Right ventricle myocardium inferior (tissue), 1 donor: ENCODE results near the gene TCF4. TPM values are rescaled to one million over a fixed set of nuclear protein-coding genes. Genes with fewer than 3 reads are reported as not detected.

ENCODE experiments used
- ATAC-seq: fragments of 200-7000 bp; cut with Tn5 transposase; one replicate; pipeline ENCODE4 v1.9.1; 2020; ENCODE audit warnings: mild to moderate bottlenecking, moderate library complexity
- DNase-seq: peaks from one replicate; pipeline ENCODE4 v3.0.0; 2021; ENCODE audit errors: missing footprints
- intact Hi-C: fragments of 100-400 bp; cut with DNase I; formaldehyde crosslinking; loops from one replicate; pipeline ENCODE4 v1.11.0; 2022
- total RNA-seq: library from RNA; stranded (reverse); fragmentation: NEBNext Ultra II Directional; extraction: Animal tissue kit (Norgen Biotek cat#: 25700); gene quantifications from one replicate; pipeline ENCODE4 v1.2.1, GENCODE V29; 2021
- donor health status: DM: no; HTN: yes; CAD: no; lungs with severe emphysema.

Gene TCF4
- total RNA-seq, 1 donor from 2014 or later, result 57.8 TPM

DNA sequence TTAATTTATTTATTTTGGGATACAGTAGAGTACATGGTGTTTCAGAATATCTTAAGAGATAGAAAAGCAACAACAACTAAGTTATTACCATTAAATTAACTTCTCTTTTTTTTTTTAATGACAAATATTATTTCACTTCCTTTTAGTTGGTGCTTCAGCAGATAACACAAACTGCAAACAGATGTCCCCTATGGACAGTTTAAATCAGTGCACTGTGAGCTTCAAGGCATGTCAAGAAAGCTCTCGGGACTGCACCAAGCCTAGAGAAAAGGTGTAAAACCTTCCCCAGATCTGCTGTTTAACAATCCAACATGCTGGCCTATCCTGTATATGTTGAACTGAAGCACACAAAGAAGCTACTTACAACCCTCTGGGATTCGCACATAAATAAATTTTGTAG lies 122.7 kb downstream of the TCF4 start:
- ATAC-seq (peak; percentile 26), DNase-seq (no peak)
- intact Hi-C loops, result no loop called here

DNA sequence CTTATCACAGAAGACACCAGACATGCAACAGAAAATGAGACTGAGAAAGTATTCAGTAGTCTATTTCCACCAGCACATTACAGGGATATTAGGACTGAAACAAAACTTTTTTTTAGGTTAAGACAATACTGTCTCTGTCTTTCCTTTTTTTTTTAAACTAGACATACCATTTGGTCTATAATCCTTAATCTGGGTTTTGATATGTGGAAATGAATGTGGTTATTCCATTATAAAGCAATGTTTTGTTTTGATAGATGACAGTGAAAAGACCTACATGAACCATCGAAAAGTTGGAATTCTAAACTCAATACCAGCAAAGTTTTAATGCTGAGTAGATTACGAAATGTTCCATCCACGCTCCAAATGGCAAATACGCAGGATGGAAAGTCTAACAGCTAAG lies 123.4 kb downstream of the TCF4 start:
- no peak for DNase-seq
- intact Hi-C loops, result no loop called here
- peak; percentile 16 for ATAC-seq

DNA sequence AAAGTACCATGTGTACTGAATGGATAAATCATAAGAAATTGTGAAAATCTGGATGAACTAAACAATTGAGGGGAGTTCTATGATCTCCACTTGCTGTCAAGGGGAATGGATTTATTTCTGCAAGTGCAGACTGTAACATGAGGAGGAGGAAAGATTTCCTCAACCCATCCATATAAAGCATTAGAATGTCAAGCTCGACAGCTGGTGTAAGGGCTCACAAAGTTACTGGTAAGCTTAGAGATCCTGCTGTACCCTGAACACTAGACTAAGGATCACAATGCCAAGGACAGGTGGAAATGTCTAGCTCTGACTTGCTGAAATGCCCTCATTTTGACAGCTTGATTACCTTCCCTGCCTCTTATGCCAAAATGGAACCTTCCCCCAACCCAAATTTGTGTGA lies 125.3 kb downstream of the TCF4 start:
- intact Hi-C loops, result no loop called here
- no peak for ATAC-seq
- DNase-seq, result no peak

DNA sequence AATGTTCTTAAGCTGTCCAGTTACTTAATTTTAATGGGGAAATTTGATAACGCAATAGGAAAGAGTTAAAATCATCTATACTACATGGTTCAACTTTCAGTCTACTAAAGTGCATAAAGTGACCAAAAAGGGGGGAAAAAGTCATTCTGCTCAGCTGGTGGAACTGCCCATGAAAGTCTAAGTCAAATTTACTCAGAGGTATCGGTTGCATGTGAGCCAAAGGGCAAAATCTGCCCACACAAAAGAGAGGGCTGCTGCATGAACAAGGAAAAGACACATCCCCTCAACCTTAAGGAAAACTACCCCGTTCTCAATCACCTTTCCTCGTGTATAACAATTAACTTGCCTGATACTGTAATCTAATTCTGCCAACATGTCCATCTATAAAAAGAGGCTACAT lies 126.1 kb downstream of the TCF4 start:
- no peak for DNase-seq
- intact Hi-C loops, result no loop called here
- no peak for ATAC-seq

DNA sequence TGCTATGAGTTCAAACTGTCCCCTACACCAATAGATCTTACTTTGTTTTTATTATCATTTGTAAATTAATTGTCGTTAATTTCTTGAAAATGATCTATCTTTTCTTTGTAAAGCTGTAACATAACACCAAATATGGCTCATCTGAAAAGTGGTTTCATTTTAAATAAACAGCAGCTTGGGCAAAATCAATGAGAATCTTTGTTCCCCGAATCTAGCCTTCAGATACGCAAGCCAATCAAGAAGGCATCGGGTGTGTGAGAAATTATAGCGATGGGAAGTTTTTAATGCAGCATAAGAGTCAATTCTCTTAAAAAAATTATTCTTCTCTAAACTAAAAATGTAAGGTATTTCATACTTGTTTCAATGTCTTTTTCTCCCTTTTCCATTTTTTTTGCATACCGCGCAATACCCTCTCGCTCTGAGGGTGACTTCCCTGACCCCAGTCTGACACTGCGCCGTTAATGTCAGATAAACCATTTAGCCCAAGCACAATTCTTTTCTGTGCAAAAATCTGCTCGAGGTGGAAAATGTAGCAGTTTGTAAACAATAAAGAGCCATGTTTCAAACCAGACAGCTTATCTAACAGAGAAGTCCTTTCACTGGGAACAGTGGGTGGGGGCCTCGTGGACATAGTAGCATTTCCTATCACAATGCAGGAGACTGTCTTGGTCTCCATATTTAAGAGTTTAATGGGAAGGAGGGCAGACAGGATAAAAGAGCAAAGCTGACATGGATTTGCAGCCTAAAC lies 129.4 kb downstream of the TCF4 start:
- DNase-seq (no peak), ATAC-seq (no peak)
- intact Hi-C loops, result no loop called here

DNA sequence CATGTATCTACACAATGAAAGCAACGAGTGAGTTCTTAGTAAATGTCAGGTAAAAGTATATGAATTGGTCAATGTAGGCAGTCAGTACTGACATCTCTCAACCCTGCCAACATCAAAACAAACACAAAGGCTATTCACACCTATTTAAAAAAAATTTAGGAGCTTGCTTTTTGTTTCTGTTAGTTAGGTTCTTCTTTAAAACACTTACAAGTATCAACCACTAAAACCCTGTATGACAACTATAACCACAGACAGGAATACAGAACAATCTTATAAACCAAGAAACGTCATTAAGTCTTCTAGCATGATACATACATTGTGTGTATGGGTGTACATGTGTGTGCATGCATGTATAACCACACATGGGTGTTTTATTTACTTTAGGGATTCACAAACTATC lies 131.0 kb downstream of the TCF4 start:
- ATAC-seq (no peak), DNase-seq (no peak)

DNA sequence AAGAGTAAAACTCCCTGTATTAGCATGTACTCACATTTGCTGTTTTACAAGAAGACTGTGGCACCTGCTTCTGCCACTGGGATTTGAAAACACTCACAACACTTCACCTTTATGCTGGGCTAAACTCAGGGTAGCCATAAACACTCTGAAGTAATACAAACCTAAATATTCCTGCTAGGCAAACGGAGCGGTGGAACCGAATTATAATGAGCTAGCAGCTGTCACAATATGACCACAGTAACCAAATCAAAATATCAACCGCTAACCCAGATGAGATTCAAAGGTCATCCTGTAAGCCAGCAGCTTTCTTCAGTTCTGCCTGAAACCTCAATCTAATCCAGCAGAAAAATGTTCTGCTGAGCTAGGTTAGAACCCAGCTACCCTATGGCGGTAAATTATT lies 132.1 kb downstream of the TCF4 start:
- DNase-seq (no peak), ATAC-seq (no peak)
- intact Hi-C loops, result no loop called here

More for the DNA sequence above, 131.0 kb downstream of the TCF4 start:
- intact Hi-C loops, result no loop called here

DNA sequence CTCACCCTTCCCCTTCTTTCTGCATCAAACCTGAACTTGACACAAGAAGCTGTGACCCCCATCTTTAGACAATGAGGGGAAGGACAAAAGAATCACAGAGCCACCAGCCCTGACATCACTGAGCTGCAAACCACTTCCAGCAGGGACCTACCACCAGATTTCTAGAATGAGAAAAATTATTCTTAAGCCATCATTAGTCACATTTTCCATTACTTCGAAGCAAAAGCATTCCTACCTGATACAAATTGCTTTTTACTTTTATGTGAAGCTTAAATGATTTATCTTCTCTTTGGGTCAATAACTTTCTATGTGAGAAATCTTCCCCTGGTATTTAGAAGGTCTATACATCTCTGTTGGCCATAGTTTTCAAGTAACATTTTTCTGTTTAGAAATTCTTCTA lies 134.8 kb downstream of the TCF4 start:
- ATAC-seq (no peak), DNase-seq (no peak)
- intact Hi-C loops, result no loop called here

DNA sequence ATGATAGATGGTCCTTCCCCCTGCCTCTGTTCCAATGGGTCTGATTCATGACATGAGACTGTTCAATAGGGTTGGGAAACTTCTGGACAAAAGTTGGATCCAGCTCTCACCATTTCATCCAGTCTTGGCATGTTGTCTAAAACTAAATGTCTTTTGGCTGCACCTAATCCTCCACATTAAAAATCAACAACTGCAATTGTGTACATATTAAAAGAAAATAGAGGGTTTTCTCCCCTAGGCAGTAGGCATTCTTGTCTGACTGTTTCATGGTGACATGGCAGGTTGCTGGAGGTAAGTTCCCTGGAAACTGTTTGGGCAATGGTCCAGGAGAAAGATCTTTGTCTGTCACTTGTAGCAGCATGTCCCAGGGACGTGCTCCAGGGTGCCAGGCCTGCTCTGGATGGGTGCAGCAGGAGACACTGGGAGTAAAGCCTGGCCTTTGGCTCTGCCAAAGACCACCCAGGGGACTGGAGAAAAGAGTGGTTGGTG lies 135.8 kb downstream of the TCF4 start:
- ATAC-seq, result peak; percentile 68
- no peak for DNase-seq
- intact Hi-C loops, result no loop called here

DNA sequence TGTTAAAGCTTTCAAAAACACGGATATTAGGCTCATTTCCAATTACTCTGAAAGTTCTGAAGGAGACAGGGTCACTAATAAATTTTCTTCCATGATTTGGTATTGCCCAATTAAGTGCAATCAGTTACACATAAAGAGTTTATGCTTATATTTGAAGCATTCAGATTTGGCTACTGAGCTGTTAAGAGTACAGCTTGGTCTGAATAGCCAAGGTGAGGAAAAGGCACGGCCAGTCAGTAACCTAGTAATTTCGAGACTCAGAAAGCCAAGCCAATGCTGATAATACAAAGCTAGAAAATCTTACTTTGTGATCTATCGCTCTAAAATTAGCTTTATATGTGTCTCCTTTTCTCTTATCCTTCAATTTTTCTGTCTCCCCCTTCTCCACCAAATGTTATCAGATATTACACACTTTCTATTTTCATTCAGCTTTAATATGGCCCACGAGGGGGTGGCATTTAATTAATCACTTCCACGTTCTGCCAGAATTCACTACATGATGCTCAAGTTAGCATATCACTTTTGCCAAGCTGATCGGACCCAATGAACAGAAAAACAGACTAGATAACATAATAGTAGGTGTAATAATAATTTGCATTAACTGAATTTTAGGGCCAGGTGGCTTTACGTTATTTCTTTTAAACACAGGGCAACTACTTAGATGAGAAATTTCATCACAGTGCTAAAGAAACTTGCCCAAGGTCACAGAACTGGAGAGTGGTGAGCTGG lies 138.4 kb downstream of the TCF4 start:
- DNase-seq (no peak), ATAC-seq (no peak)
- intact Hi-C loops, result no loop called here

DNA sequence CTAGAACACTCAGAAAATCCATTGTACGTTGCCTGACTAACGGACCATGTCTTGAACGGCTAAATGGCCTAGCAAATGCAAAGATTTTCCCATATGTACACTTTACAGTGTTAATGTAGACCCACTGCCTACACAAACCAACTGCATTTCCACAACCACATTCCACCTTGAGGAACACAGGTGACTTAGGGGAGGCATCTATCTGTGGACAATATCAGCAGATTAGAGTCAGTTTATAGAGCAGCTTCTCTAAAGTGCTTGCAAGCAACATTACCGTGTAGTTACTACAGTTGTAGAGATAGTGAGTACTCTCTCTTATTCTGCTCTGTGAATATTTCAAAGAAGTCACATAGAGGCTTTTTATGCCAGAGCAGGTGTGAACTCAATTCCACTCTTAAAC lies 139.6 kb downstream of the TCF4 start:
- no peak for DNase-seq
- intact Hi-C loops, result no loop called here
- ATAC-seq, result no peak

DNA sequence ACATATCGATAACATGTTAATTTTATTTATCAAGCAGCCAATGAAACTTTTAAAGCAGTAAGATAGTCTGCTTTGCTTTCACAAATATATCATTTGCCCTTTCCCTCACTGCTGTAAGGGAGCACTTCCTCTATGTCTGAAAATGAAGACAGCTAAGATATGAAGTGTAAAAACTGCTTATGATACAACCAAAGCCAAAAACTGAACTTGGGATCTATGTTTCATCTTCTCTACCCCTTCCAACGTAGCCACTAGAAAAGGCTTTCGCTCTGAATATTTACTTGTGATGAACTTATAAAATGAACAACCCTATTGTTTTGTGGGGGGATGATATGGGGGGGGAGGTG lies 140.3 kb downstream of the TCF4 start:
- DNase-seq, result no peak
- intact Hi-C loops, result no loop called here
- no peak for ATAC-seq

DNA sequence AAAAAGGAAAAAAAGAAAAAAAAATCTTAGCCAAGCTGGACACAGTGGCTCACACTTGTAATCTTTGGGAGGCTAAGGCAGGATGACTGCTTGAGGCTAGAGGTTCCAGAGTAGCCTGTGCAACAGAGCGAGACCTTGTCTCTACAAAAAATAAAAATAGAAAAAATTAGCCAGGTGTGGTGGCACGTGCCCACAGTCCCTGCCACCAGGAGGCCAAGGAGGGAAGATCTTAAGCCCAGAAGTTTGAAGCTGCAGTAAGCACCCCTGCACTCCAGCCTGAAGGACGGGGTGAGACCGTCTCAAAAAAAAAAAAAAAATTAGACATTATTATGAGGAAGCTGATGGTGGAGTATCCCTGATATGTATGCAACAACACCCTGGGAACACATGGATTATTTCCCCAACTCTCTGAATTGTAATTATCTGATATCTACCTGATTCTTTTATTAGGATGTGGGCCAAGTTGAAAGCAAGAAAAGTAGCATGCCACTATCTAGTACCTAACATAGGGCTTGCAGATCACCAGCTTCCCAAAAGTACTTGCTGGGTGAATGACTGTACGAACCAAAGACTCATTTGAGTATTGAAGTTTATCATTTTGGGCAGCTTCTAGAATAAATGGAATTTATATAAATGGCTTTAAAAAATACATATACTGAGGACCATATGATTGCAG lies 140.9 kb downstream of the TCF4 start:
- ATAC-seq (no peak), DNase-seq (no peak)
- intact Hi-C loops, result no loop called here

DNA sequence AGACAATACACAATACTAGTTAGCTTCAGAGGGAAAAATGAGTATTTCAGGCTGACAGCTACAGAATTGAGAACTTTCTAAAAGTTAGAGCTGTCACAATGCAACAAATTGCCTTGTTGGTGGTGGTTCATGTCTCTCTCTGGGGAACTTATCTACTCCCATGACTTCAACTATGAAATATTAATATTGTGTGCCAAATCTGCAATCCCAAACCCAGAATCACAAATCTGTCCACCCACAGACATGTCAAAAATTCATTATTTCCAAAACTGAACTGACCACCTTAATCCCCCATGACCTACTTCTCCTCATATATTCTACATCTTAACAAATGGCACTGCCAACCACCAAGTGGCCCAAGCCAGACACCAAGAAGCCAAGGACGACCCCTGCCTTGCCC lies 143.5 kb downstream of the TCF4 start:
- ATAC-seq (no peak), DNase-seq (no peak)
- intact Hi-C loops, result no loop called here

DNA sequence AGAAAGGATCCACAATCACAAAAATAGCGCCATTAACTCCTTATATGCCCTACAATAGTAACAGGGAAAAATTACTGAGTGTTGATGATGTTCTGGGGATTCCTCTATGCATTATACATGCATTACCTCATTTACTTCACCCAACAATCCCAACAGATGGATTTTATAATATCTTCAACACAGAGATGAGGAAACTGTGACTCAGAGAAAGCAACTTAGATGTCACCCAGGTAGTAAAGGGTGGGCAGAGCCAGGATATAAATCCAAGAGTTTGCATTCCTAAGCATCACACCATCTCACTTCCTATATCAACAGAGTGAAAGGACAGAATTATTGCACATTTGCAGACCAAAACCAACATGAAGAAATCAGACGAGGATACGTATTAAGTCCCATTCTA lies 144.2 kb downstream of the TCF4 start:
- intact Hi-C loops, result no loop called here
- ATAC-seq (no peak), DNase-seq (no peak)

DNA sequence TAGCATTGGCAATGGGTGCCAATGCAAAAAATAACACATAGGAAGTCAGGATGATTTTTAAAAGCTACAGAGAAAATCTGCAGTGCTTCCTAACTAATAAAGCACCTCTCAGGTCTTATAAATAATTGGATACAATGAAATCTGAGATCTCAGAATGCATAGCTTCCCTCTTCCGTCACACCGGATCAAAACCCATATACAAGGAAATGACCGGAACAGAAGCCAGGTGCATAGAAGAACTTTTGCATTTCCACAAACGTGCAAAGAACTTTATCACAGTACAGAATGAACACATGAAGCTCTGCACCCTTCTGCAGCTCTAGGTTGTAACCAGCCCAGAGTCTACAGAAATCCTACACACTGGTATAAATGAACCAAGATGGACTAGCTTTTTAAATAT lies 145.4 kb downstream of the TCF4 start:
- DNase-seq (no peak), ATAC-seq (no peak)
- intact Hi-C loops, result no loop called here

DNA sequence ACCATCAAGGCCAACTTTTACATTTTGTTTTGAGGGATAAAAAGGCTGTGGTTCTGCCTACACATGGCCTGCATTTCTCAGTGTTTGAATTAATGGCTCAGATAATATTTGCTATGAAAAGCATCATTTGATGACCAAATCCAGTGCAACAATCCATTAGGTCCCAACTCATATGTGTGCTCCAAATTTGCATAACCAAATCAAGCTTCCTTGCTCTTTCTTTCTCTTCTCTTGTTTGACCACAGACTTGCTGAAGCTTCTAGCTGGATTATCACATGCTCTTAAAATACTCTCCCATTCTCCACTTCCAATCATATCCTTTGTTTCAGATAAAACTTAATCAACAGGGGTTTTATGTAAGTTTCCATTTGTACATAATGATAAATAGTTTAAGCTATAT lies 147.0 kb downstream of the TCF4 start:
- DNase-seq (no peak), ATAC-seq (no peak)
- intact Hi-C loops, result no loop called here

DNA sequence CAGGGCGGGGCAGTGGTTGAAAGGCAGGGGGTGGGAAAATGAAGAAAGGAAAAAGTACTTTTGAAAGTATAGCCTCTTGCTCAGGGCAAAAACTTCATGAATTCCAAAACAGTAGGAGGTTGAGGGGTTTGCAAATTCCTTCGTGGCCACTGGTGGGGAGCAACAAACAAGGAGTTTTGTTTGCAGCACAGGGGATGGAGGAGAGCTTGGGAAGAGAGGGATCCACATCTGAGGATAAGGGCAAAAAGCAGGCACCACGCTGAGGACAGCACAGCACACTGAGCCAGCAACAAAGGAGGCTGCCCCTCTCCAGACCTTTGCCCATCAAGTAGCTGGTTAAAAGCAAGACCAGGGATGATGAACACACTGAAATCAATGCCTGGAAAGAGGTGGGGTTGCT lies 148.9 kb downstream of the TCF4 start:
- DNase-seq, result no peak
- ATAC-seq, result no peak
- intact Hi-C loops, result no loop called here

DNA sequence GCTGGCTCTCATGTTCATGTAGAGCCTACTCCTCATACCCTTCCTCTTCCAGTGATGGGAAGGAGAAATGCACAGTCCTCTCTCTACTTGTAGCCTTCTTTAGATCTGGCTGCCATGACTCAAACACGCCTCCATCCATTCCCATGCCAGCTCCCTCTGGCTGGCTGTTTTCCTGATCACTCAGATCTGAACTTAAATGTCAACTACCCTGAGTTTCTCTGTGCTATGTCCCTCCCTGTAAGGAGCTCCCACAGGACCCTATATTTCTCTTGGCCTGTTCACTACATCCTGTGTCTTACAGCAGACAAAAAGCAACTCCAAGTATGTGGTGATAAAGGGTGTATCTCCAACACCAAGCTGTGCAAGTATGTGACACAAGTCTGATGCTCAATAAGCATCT lies 152.4 kb downstream of the TCF4 start:
- ATAC-seq, result peak; percentile 42
- no peak for DNase-seq

DNA sequence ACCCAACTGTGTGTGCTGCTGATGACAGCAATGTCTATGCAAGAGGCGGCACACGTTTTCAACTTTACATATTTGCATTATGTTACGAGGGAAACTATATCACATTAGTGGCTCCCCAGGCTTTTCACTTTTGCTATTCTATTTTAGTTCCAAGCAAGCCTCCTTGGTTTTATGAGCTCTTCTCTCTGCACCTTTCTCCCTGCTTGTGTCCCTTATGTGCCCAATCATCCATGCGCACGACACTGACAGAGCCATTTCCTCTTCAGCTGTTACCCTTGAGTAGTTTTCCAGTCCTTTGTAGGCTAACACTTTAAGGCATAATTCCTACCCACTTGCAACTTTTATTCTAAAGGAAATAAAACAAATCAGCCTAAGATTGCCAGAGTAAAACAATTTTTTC lies 154.3 kb downstream of the TCF4 start:
- intact Hi-C loops, result loop anchor here (5.0 kb wide), 1 partner anchor 54 kb away; no protein-coding TSS in a partner anchor
- DNase-seq (no peak), ATAC-seq (no peak)

More for the DNA sequence above, 152.4 kb downstream of the TCF4 start:
- intact Hi-C loops, result no loop called here
